NT2/D1 (cell line): Measurements from ENCODE around the gene TBL1XR1.

Source experiments
- DNase-seq: peaks from one replicate; pipeline ENCODE4 v3.0.0-alpha.2; 2011; ENCODE audit warnings: low read depth, low spot score
- H3K27me3 ChIP-seq: 2 replicates; pipeline ENCODE4 v1.6.0; 2011; ENCODE audit warnings: mild to moderate bottlenecking; ENCODE audit not compliant: insufficient read length, insufficient read depth
- H3K36me3 ChIP-seq: 2 replicates; pipeline ENCODE4 v1.6.1; 2011; ENCODE audit warnings: mild to moderate bottlenecking, low read length, mixed read lengths; ENCODE audit not compliant: insufficient read depth, insufficient read length
- H3K4me1 ChIP-seq: 2 replicates; pipeline ENCODE4 v1.5.1; 2011; ENCODE audit not compliant: insufficient read depth, insufficient read length
- H3K4me3 ChIP-seq: 2 replicates; pipeline ENCODE4 v1.5.1; 2011; ENCODE audit warnings: low read depth; ENCODE audit not compliant: insufficient read length
- H3K9ac ChIP-seq: 2 replicates; pipeline ENCODE4 v1.6.0; 2011; ENCODE audit warnings: low read depth; ENCODE audit not compliant: insufficient read length
- H3K9me3 ChIP-seq: 2 replicates; pipeline ENCODE4 v1.5.1; 2011; ENCODE audit warnings: mild to moderate bottlenecking, low read length; ENCODE audit not compliant: insufficient read depth
- SUZ12 ChIP-seq: IDR thresholded peaks from 2 replicates; pipeline ENCODE4 v1.6.1; 2011; ENCODE audit not compliant: insufficient read length, insufficient read depth; ENCODE audit errors: extremely low read depth
- YY1 ChIP-seq: IDR thresholded peaks from 2 replicates; pipeline ENCODE4 v1.6.1; 2011; ENCODE audit not compliant: insufficient read length, insufficient read depth
- ZNF274 ChIP-seq: IDR thresholded peaks from 2 replicates; pipeline ENCODE4 v1.6.1; 2011; ENCODE audit warnings: mild to moderate bottlenecking, low read depth, low read length

The TBL1XR1 gene

DNA sequence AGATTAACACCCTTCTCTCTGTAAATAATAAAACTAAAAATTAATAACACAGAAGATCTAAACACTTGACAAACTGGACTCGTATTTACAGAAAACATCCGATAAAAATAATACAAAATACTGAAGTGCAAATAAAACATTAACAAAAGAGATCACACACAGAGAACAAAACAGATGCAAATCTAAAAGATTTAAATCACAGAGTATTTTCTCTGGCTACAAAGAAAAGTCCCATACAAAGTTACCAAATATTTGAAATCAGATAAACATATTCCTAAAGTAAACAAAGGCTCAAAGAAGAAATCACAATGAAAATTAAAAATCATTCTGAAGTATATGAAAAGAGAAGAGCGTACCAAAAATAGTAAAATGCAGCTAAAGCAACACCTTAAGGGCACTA lies 42.5 kb downstream of the TBL1XR1 start:
- Histone ChIP-seq H3K4me3 (no peak overlapping the region), H3K27me3 (no peaks in the 10 kb centered on the region), H3K9ac (no peak overlapping the region), H3K9me3 (no peaks in the 10 kb centered on the region), H3K36me3 (peaks cover 9% of the 10 kb centered on the region), H3K4me1 (no peaks in the 10 kb centered on the region)
- TF ChIP-seq SUZ12 (no peak), YY1 (no peak), ZNF274 (no peak)
- DNase-seq: no peak

- Histone ChIP-seq H3K4me1 (peaks cover 3% of the 10 kb centered on the region), H3K36me3 (no peaks in the 10 kb centered on the region), H3K9me3 (no peaks in the 10 kb centered on the region), H3K4me3 (no peak overlapping the region), H3K9ac (no peak overlapping the region), H3K27me3 (no peaks in the 10 kb centered on the region)
- no peak for TF ChIP-seq YY1
- TF ChIP-seq SUZ12: no peak
- TF ChIP-seq ZNF274: no peak
- DNase-seq: no peak
Observed at GRCh38 chr3:177150970-177151627, 46.2 kb downstream of the TBL1XR1 start.

DNA sequence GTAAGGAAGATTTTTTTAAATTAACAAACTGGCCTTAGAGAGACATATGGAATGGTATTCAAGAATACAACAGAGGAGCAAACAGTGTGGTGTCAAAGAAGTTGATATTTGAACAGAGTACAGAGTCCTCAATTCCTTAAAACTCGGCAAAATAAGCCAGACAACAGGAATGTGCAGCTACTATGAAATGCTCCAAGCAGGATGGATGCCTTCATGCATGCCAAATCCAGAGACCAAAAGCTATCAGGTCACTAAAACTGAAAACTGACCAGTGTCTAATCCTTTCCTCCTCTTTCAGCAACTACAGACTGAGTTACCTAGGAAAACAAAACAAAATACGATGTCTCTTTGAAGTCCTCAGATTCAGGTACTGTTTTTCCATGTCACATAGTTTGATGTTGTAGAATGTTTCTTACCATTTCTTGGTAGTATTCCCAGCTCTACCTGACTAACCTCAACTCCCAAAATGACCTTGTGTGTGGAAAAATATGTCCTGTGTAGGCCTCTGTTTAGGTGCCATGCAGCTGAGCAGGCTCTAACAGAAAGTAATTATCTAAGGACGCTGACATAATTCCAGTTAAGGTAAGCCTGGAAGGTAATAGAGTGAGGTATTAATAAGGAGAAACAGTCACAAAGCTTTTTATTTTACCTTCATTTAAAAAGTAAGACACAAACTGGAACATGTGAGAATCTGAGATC lies 46.9 kb downstream of the TBL1XR1 start:
- H3K9me3 ChIP-seq: no peaks in the 10 kb centered on the region
- no peak for DNase-seq
- H3K9ac ChIP-seq: no peak overlapping the region
- H3K36me3 ChIP-seq: peaks cover 3% of the 10 kb centered on the region
- no peak for TF ChIP-seq YY1
- no peak for TF ChIP-seq SUZ12
- TF ChIP-seq ZNF274: no peak
- H3K27me3 ChIP-seq: no peaks in the 10 kb centered on the region
- H3K4me1 ChIP-seq: peaks cover 3% of the 10 kb centered on the region
- H3K4me3 ChIP-seq: no peak overlapping the region

- no peak for TF ChIP-seq ZNF274
- no peak for TF ChIP-seq YY1
- TF ChIP-seq SUZ12: no peak
- Histone ChIP-seq H3K9me3 (no peaks in the 10 kb centered on the region), H3K27me3 (no peaks in the 10 kb centered on the region), H3K36me3 (peaks cover 3% of the 10 kb centered on the region), H3K4me1 (peaks cover 3% of the 10 kb centered on the region), H3K9ac (no peak overlapping the region), H3K4me3 (no peak overlapping the region)
- DNase-seq: no peak
Observed at GRCh38 chr3:177149106-177149505, 48.2 kb downstream of the TBL1XR1 start.

DNA sequence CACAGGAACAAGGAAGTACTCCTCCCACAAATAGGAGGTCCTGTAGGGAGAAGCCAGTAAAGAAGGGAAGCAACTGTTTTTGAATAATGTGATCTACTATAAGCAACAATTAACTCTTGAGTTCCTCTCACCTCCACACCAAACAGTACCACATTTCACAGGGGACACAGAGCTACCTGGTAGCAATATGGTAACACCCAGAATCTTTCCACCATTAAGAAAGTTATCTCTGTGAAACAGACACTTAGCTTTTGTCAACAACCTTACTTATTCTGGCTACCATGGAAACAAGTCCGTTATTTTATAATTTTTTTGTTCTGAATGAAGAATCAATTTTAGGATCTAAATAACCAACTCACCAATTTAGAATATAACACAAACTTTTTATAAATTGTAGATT lies 49.5 kb downstream of the TBL1XR1 start:
- TF ChIP-seq YY1: no peak
- TF ChIP-seq SUZ12: no peak
- no peak for DNase-seq
- Histone ChIP-seq H3K36me3 (peaks cover 3% of the 10 kb centered on the region), H3K27me3 (no peaks in the 10 kb centered on the region), H3K9me3 (no peaks in the 10 kb centered on the region), H3K4me3 (no peak overlapping the region), H3K4me1 (peaks cover 3% of the 10 kb centered on the region), H3K9ac (no peak overlapping the region)

- Histone ChIP-seq H3K9me3 (no peaks in the 10 kb centered on the region), H3K4me3 (no peak overlapping the region), H3K4me1 (peaks cover 3% of the 10 kb centered on the region), H3K36me3 (peaks cover 3% of the 10 kb centered on the region), H3K9ac (no peak overlapping the region), H3K27me3 (no peaks in the 10 kb centered on the region)
- no peak for DNase-seq
- no peak for TF ChIP-seq ZNF274
- no peak for TF ChIP-seq SUZ12
- no peak for TF ChIP-seq YY1
Observed at GRCh38 chr3:177146646-177147045, 50.6 kb downstream of the TBL1XR1 start.

DNA sequence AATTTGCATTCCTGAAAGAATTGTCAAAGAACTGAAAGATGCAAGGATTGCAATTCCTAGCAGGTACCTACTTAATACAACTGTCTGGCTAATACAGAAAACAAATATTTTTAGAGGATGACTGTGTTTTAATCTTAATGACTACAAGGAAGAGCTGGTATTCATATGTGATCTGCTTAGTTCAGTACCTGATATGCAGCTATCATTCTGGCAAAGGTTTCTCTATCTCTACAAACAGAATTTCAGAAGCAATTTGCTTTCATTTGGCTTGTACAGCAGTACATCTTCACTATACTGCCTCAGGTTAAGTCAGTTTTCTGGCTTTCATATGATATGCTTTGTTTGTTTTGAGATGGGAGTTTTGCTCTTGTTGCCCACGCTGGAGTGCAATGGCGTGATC lies 51.3 kb downstream of the TBL1XR1 start:
- Histone ChIP-seq H3K4me1 (peaks cover 3% of the 10 kb centered on the region), H3K27me3 (no peaks in the 10 kb centered on the region), H3K9ac (no peak overlapping the region), H3K4me3 (no peak overlapping the region), H3K36me3 (peaks cover 3% of the 10 kb centered on the region), H3K9me3 (no peaks in the 10 kb centered on the region)
- TF ChIP-seq YY1 (no peak), ZNF274 (no peak), SUZ12 (no peak)
- no peak for DNase-seq
